GM12865 (cell line): ENCODE results near the gene ZNF540.
A peak's percentile ranks its signal among the peaks of the same experiment; 100 is the strongest.

ENCODE experiments used
- DNase-seq: peaks from one replicate; pipeline ENCODE4 v3.0.0; 2010; ENCODE audit warnings: low read depth
- H3K4me3 ChIP-seq: 2 replicates; pipeline ENCODE4 v1.5.1; 2011; ENCODE audit warnings: mild to moderate bottlenecking, low read depth, low read length, control low read depth
- TF ChIP-seq, protein P1 (sequence below): IDR thresholded peaks from 2 replicates; pipeline ENCODE4 v1.5.1; 2011; ENCODE audit warnings: low read length, control low read depth, low read depth, inconsistent platforms; ENCODE audit not compliant: insufficient read depth; ENCODE audit errors: missing control alignments

ZNF540 gene

DNA sequence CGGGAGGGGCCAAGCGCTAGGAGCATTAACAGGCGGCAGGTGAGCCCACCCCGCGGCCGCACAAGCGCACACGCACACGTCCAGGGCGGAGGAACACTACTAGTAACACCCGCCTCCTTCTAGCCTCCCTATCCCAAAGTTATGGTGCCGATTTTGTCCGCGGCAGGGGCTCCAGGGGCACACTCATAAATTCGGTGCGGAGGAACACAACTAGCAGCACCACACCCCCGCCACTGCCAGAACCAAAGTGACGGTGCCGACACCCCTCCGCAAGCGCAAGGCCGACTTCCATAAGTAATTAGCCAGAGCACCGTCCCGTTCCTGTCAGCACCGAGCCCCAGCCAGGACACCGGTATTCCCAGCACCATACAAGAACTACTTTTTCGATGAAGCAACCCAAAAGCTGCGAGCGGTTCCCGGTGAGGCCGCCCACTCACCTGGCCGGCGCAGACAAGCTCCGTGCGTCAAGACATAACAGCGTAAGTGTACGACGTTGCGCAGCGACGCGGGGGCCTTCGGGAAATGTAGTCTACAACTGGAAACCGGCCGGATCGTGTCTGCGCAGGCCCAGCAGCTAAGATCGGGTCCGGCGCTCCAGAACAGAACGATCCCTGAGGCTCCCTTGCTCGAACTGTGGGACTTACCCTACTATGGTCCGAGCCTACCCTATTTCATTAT is at the start of gene ZNF540, which contains the start of gene ZNF571:
Gene ZNF540 (plus strand): TSS at position 573 of the 678 bp plus-strand sequence. CDS start 3,572 bp downstream, outside the sequence.
Gene ZNF571 (minus strand): TSS at position 489 of the 678 bp plus-strand sequence. CDS start 8,116 bp downstream, outside the sequence.
- TF ChIP-seq, protein P1, sequence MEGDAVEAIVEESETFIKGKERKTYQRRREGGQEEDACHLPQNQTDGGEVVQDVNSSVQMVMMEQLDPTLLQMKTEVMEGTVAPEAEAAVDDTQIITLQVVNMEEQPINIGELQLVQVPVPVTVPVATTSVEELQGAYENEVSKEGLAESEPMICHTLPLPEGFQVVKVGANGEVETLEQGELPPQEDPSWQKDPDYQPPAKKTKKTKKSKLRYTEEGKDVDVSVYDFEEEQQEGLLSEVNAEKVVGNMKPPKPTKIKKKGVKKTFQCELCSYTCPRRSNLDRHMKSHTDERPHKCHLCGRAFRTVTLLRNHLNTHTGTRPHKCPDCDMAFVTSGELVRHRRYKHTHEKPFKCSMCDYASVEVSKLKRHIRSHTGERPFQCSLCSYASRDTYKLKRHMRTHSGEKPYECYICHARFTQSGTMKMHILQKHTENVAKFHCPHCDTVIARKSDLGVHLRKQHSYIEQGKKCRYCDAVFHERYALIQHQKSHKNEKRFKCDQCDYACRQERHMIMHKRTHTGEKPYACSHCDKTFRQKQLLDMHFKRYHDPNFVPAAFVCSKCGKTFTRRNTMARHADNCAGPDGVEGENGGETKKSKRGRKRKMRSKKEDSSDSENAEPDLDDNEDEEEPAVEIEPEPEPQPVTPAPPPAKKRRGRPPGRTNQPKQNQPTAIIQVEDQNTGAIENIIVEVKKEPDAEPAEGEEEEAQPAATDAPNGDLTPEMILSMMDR, result no peak
- peak; percentile 96 for DNase-seq
- H3K4me3 ChIP-seq, result peak within 1 kb of the TSS; percentile 67

DNA sequence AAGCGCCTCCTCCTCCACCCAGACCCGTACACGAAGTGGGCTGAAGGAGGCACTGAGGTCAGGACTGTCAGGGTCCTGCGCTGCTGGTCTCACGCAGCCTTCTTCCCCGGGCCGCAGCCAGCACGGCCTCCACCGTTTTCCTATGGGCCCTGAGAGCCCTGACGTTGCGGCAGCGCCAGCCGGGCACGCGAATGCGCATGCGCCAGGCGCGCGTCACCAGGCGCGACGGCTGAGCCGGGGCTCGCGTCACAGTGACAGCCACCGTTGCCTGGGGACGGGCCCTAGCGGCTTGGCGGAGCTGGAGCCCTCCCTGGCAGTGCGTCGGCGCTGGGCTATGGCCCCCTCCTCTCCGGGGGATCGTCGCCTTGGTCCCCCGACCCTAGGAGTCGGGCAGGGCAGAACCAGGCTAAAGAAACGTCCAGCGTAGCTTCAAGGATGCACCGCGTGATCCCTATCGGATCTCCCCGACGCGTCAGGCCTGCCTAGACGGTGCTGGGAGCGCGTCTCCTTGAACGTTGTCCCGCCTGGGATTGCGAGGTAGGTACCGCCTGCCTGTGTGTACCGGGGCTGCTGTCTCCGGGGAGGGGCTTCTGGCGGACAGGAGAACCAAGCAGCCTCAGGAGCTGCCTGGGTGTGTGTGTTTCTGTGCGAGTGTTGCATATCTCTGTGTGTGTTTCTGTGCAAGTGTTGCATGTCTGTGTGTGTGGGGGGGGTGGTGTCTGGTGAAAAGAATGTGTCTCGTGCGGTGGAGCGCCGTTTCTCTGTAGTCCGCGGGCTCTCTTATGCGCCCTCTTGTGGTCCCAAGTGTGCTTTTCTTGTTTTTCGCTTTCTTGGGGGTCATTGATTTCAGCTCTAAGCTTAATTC is 43.3 kb upstream of the ZNF540 start:
- DNase-seq, result peak; percentile 82
- H3K4me3 ChIP-seq, result peak overlapping the region; percentile 64
- TF ChIP-seq, protein P1, result peak; percentile 39

DNA sequence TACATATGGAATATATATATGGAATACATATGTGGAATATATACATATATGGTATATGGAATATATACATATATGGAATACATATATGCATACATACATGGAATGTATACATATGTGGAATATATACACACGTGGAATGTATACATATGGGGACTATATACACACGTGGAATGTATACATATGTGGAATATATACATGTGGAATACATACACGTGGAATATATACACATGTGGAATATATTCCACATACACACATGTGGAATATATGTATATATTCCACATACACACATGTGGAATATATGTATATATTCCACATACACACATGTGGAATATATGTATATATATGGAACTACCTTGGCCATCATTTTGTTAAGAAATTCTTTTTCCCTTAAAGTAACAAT is 31.2 kb upstream of the ZNF540 start:
- no peak overlapping the region for H3K4me3 ChIP-seq
- TF ChIP-seq, protein P1, result no peak
- no peak for DNase-seq

DNA sequence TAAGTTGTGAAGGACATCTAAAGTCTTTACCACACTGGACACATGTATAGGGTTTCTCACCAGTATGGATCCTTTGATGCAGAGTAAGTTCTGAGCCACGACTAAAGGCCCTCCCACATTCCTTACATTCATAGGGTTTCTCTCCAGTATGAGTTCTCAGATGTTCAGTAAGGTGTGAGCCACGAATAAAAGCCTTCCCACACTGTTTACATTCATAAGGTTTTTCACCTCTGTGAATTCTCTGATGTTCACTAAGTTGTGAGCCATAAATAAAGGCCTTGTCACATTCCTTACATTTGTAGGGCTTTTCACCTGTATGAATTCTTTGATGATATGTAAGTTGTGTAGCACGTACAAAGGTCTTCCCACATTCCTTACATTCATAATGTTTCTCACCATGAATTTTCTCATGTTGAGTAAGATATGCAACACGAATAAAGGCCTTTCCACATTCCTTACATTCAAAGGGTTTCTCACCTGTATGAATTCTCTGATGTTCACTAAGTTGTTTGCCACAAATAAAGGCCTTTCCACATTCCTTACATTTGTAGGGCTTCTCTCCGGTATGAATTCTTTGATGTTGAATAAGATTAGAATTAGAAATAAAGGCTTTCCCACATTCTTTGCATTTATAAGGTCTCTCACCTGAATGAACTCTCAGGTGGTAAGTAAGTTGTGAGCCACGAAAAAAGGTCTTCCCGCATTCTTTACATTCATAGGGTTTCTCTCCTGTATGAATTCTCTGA is 29.9 kb upstream of the ZNF540 start:
- H3K4me3 ChIP-seq, result no peak overlapping the region
- TF ChIP-seq, protein P1, result no peak
- no peak for DNase-seq

DNA sequence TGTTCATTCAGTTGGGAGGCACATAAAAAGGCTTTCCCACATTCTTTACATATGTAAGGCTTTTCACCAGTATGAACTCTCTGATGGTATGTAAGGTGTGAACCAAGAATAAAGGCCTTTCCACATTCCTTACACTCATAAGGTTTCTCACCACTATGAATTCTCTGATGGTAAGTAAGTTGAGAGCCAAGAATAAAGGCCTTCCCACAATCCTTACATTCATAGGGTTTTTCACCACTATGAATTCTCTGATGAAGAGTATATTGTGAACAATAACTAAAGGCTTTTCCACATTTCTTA is 29.4 kb upstream of the ZNF540 start:
- no peak for DNase-seq
- no peak overlapping the region for H3K4me3 ChIP-seq
- TF ChIP-seq, protein P1, result no peak

DNA sequence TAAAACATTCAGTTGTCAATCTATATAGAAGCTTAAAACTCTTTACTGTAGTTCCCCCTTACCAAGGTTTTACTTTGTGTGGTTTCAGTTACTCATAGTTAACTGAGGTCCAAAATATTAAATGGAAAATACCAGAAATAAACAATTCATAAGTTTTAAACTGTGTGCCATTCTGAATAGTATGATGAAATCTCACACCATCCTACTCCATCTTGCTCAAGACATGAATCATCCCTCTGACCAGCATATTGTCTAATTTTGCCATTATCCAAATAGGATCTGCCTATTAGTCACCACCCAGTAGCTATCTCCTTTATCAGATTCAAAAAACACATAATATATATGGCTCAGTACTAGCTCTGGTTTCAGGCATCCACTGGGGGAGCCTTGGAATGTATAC is 22.5 kb upstream of the ZNF540 start:
- DNase-seq, result no peak
- H3K4me3 ChIP-seq, result no peak overlapping the region
- TF ChIP-seq, protein P1, result no peak
